Endometrium (tissue), 2 donors: Measurements from ENCODE around the gene NAALADL1.

Experiments
- FAIRE-seq: peaks from 2 replicates; lab custom pipeline; 2012; peaks lifted over from hg19 to GRCh38; lab: Jason Lieb, UNC
- donor health status: control.
- donor health status: control.

The NAALADL1 gene, protein sequence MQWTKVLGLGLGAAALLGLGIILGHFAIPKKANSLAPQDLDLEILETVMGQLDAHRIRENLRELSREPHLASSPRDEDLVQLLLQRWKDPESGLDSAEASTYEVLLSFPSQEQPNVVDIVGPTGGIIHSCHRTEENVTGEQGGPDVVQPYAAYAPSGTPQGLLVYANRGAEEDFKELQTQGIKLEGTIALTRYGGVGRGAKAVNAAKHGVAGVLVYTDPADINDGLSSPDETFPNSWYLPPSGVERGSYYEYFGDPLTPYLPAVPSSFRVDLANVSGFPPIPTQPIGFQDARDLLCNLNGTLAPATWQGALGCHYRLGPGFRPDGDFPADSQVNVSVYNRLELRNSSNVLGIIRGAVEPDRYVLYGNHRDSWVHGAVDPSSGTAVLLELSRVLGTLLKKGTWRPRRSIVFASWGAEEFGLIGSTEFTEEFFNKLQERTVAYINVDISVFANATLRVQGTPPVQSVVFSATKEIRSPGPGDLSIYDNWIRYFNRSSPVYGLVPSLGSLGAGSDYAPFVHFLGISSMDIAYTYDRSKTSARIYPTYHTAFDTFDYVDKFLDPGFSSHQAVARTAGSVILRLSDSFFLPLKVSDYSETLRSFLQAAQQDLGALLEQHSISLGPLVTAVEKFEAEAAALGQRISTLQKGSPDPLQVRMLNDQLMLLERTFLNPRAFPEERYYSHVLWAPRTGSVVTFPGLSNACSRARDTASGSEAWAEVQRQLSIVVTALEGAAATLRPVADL

GRCh38 chr11:65058419-65059054, at the start of gene NAALADL1:
NAALADL1 (minus strand) TSS chr11:65058553; CDS start chr11:65058521, 32 bp downstream.
- no peak for FAIRE-seq

- no peak for FAIRE-seq
Measured at GRCh38 chr11:65107751-65108468, 49.6 kb upstream of the NAALADL1 start.

DNA sequence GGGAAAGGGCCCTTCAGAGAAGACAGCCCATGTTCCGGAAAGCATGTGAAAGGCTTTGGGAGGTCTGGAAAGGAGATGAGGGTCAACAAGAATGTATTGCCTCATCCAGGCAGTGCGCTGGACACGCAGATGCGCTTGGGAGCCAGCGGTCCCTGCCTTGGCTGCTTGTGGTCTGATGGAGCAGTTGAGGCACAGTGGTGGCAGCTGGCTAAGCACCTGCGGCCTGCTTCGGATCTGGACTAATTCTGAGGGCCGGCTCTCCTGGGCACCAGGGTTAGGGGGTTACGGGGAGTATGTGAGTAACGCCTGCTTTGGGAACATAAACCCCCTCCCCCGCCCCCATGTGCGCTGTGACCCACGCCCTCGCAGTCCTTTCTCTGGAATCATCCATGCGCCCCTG, 48.7 kb upstream of the NAALADL1 start:
- no peak for FAIRE-seq

DNA sequence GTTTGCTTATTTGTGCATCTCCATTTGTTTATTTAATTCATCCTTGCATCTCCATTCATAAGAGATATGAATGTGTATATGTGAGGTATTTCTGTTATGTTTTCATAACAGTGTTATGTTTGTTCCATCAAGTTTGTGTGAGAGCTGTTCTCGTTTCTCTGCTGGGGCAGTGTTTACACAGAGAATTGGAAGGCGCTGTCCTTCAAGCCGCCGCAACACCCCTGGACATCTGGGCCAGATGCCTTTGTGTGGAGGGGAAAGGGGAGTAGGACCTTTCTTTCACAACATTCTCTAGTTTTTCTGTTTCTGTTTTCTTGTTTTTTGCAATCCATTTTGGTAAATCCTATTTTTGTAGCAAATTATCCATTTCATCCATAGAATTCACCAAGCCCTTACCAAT, 46.3 kb upstream of the NAALADL1 start:
- FAIRE-seq = no peak

DNA sequence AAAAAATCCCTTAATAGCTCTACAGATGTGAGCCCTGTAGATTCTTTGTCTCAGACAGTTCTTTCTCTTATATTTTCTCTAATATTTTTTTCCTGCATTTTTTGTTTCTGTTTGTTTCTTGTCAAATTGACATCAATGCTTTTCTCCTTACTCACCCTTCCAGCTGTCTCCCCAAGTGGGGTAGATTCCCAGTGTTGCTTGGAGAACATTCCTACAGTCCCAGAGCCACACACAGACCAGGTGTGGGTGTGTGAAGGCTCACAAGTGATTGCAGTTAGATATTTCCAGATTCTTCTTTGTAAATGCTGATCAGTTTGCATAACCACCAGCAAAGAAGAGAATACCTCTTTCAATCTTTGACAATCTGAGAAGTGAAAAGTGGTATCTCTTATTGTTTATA, 45.1 kb upstream of the NAALADL1 start:
- FAIRE-seq = no peak

- no peak for FAIRE-seq
Measured at GRCh38 chr11:65102142-65103095, 44.1 kb upstream of the NAALADL1 start.

DNA sequence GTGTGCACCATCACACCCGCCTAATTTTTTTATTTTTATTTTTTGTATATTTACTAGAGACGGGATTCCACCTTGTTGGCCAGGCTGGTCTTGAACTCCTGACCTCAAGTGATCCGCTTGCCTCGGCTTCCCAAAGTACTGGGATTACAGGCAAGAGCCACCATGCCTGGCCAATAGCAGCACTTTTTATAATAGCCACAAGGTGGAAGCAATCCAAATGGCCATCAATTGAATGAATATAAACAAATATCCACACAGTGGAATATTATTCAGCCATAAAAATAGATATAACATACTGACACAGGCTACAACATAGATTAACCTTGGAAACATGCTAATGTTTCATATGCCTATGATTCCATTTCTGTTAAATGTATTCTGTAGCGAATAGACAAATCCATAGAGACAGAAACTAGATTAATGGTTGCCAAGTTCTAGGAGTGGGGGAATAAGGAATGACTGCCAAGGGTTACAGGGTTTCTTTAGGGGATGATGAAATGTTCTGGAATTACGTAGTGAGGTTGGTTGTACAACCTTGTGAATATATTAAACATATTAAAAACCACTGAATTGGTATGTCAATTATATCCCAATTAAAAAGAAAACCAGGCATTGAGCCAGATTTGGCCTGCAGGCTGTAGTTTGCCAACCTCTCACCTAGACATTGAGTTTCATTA, 42.5 kb upstream of the NAALADL1 start:
- no peak for FAIRE-seq

- no peak for FAIRE-seq
Measured at GRCh38 chr11:65096926-65097325, 38.6 kb upstream of the NAALADL1 start.

DNA sequence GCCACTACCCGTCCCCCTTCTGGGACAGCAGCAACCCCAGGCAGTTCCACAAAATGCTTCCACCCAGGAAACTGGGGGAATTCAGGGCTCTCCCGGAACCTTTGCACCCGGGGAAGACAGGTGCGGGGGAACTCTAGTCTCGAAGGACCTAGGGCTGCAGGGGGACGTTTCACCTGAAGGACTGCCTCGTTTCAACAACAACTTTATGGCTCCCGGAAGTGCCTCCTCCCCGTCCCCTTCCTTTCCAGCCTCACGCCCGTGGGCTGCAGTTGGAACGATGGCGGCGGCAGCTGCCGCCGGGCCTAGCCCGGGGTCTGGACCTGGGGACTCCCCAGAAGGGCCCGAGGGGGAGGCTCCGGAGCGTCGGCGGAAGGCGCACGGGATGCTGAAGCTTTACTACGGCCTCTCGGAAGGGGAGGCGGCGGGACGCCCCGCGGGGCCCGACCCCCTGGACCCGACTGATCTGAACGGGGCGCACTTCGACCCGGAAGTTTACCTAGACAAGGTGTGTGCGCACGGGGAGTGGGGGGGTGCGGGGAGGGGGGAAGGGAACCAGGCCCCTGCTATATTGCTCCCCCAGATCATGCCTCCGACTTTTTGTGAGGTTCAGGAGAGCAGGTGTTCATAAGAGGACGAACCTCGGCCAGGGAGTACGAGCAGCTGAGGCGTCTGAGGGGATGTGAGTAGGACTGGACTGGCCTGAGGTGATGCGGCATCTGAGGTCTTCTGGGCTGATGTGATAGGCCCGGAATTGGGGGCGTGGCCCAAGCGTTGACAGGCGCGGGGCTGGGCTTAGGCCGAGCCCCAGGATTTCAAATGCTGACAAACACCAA, 37.8 kb upstream of the NAALADL1 start, which contains the start of gene VPS51:
Gene VPS51, plus strand, starts transcription at position 241 of the 833 bp plus-strand sequence. Its CDS starts 37 bp downstream, at position 278.
- FAIRE-seq = peak; percentile 23

GRCh38 chr11:65095427-65095826, 37.1 kb upstream of the NAALADL1 start:
- FAIRE-seq = no peak

DNA sequence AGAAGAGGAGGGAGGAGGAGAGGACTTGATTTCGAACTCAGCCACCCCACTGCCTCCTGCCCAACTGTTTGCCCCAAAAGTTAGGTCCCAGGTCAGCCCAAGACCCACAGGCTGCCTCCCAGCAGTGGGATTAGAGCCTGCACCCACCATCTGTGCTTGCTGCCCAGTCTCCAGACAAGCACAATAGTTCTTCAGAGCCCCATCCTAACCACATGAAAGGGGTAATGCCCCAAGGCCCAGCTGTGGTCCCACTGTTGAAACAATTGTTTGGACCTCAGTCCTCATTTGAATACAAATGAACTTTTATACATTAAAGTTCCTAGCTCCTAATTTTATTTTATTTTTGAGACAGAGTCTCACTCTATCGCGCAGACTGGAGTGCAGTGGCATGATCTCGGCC, 32.3 kb upstream of the NAALADL1 start:
- FAIRE-seq = no peak

GRCh38 chr11:65089621-65090020, 31.3 kb upstream of the NAALADL1 start:
- FAIRE-seq = no peak

DNA sequence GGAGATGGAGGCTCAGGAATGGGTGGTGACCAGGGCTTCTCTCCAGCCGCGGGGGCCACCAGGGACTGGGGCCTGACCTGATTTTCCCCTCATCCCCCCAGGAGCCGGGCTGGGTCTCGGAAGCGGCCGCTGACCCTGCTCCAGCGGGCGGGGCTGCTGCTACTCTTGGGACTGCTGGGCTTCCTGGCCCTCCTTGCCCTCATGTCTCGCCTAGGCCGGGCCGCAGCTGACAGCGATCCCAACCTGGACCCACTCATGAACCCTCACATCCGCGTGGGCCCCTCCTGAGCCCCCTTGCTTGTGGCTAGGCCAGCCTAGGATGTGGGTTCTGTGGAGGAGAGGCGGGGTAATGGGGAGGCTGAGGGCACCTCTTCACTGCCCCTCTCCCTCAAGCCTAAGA, 29.5 kb upstream of the NAALADL1 start:
- FAIRE-seq = no peak

- FAIRE-seq = no peak
Measured at GRCh38 chr11:65087216-65087615, 28.9 kb upstream of the NAALADL1 start.

- no peak for FAIRE-seq
Measured at GRCh38 chr11:65086809-65087208, 28.5 kb upstream of the NAALADL1 start.

GRCh38 chr11:65085446-65085845, 27.1 kb upstream of the NAALADL1 start:
- no peak for FAIRE-seq

DNA sequence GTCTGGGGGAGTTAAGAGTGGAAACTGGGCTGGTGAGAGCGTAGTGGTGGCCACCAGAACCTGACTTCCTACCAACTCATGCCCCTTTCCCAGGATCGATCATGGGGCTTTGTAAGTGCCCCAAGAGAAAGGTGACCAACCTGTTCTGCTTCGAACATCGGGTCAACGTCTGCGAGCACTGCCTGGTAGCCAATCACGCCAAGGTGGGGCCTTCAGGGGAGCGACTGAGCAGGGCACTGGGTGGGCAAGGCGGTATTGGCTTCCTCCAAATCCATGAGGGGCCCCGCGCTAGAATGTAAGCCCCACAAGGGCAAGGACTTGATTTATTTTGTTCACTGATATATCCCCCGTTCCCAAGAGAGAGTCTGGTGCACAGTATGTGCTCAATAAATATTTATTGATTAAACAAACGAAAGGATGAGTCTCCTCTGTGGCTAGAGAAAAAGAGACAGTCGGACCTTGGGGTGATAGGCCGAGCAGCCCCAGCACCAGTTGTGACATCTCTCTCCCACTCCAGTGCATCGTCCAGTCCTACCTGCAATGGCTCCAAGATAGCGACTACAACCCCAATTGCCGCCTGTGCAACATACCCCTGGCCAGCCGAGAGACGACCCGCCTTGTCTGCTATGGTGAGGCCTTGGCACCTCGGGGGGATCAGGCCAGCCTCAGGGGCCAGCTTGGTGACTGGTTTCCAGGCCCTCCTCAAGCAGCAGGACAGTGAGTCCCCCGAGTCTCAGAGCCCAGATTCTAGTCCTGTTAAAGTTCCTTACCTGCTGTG, 26.4 kb upstream of the NAALADL1 start:
- no peak for FAIRE-seq

- FAIRE-seq = peak; percentile 82
Measured at GRCh38 chr11:65083834-65084597, 25.7 kb upstream of the NAALADL1 start, which contains the start of the genes CDCA5 and ZFPL1. CDCA5 (minus strand) TSS chr11:65084040; CDS start chr11:65083978, 62 bp downstream. ZFPL1 (plus strand) TSS chr11:65084222; CDS start chr11:65084699, 477 bp downstream.
